Measurements from ENCODE around the gene ZNF804A. TPM values are rescaled to one million over a fixed set of nuclear protein-coding genes. Genes with fewer than 3 reads are reported as not detected.

The ZNF804A gene
- total and polyA plus RNA-seq, 2 of the 8 experiments (the other 6 are each of a cell fraction or from before 2014, with no cell fraction given): 0.02 TPM; not detected in 1

DNA sequence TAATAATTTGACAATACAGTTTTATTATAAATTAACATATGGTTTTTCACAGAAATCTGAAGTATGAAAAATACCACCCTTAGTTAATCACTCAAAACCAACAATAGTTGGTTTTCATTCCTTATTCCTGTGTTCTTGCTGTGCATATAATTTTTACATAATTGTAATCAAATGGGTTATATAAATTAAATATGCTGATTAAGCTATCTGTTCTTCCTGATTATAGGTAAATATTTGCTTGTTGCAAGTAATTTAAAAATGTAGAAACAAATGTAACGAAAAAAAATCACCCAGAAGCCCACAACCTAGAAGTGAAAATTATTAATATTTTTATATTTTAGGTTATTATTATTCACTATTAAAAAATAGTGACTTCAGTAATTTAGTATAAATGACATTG is 98.3 kb downstream of the ZNF804A start:
- no peaks in the 10 kb centered on the region for H3K79me1 ChIP-seq (ENCODE audit: low read depth, low read length)
- no peak overlapping the region for H2BK20ac ChIP-seq (ENCODE audit: low read length)
- CTCF ChIA-PET (ENCODE audit: partially characterized antibody): no interaction called here
- no peaks in the 10 kb centered on the region for H3K36me3 ChIP-seq (ENCODE audit: control insufficient read depth in 2 of 4, insufficient read depth in 4 of 4, low read length in 3 of 4)
- no peak overlapping the region for H3K27ac ChIP-seq (ENCODE audit: low read depth, low read length)
- H3K4me2 ChIP-seq (ENCODE audit: insufficient read depth in 1 of 2, low read depth in 2 of 2, low read length in 2 of 2): no peak overlapping the region
- no peak overlapping the region for H3K18ac ChIP-seq (ENCODE audit: extremely low read depth, low read length)
- DNase-seq (ENCODE audit: low read depth in 1 of 2, low spot score in 2 of 2) (no peak), FAIRE-seq (no peak)
- H4K20me1 ChIP-seq (replicated peaks in 1 of 2; ENCODE audit: control insufficient read depth in 1 of 2, insufficient read depth in 2 of 2, low read length in 2 of 2): no peaks in the 10 kb centered on the region
- H3K4me3 ChIP-seq (ENCODE audit: extremely low read depth in 1 of 4, insufficient read depth in 2 of 4, low read depth in 3 of 4, low read length in 4 of 4): no peak overlapping the region
- H2BK12ac ChIP-seq (ENCODE audit: low read depth, low read length): no peak overlapping the region
- H3K27me3 ChIP-seq (replicated peaks in 1 of 4; ENCODE audit: control insufficient read depth in 3 of 4, extremely low read depth in 1 of 4, insufficient read depth in 3 of 4, low read length in 3 of 4): no peaks in the 10 kb centered on the region
- TF ChIP-seq EGR1 (IDR thresholded peaks at IDR 0.05; ENCODE audit: borderline replicate concordance, low read depth, low read length): no peak
- no peak overlapping the region for H2BK5ac ChIP-seq (ENCODE audit: low read depth, low read length)
- no peak overlapping the region for H3K23ac ChIP-seq (ENCODE audit: insufficient read length)
- no peak overlapping the region for H4K91ac ChIP-seq (replicated peaks; ENCODE audit: insufficient read length, low read length)
- H3K4me1 ChIP-seq (replicated peaks in 1 of 4; ENCODE audit: control insufficient read depth in 3 of 4, insufficient read depth in 4 of 4, low read length in 3 of 4): no peaks in the 10 kb centered on the region
- no peak overlapping the region for H3K9ac ChIP-seq (replicated peaks in 1 of 4; ENCODE audit: extremely low read depth in 1 of 4, low read depth in 3 of 4, low read length in 3 of 4)
- H2AK5ac ChIP-seq (ENCODE audit: low read depth, low read length): no peak overlapping the region
- H3K14ac ChIP-seq (ENCODE audit: insufficient read length): no peak overlapping the region
- H4K5ac ChIP-seq (ENCODE audit: insufficient read length, low read depth, low read length): no peak overlapping the region
- POLR2A ChIA-PET (ENCODE audit: partially characterized antibody): no interaction called here
- no peak overlapping the region for H3K4ac ChIP-seq (replicated peaks; ENCODE audit: insufficient read length, low read depth, low read length)
- no peak overlapping the region for H3K56ac ChIP-seq (replicated peaks; ENCODE audit: insufficient read length, low read depth, low read length)
- H3K23me2 ChIP-seq (ENCODE audit: low read depth, low read length): no peaks in the 10 kb centered on the region
- H4K8ac ChIP-seq (ENCODE audit: extremely low read depth, insufficient read depth, low read length): no peak overlapping the region
- H2AFZ ChIP-seq (ENCODE audit: low read length): no peak overlapping the region
- no peaks in the 10 kb centered on the region for H3K9me3 ChIP-seq (ENCODE audit: insufficient read depth in 2 of 2, low read depth in 1 of 2, low read length in 1 of 2)
- no peak overlapping the region for H2BK120ac ChIP-seq (replicated peaks; ENCODE audit: low read depth, low read length)
- no peak overlapping the region for H2BK15ac ChIP-seq (ENCODE audit: low read length)
- 100% methylated on average over 1 of the region's 1 CpG; no CpG with 5 or more reads in 1 of the 2 experiments for WGBS, 2 experiments (ENCODE audit: extremely low coverage in 1 of 2, insufficient coverage in 1 of 2, insufficient read length in 1 of 2, insufficient replicate concordance in 2 of 2, low coverage in 1 of 2, low lambda C conversion rate in 2 of 2, missing lambda C conversion rate in 1 of 2)
- H3K79me2 ChIP-seq (ENCODE audit: control insufficient read depth in 1 of 2, insufficient read depth in 2 of 2, low read length in 2 of 2): no peaks in the 10 kb centered on the region

Data from H1 (cell line).